ENCODE measurements around the gene CHST8. TPM values are rescaled to one million over a fixed set of nuclear protein-coding genes. Genes with fewer than 3 reads are reported as not detected.
A peak's percentile ranks its signal among the peaks of the same experiment; 100 is the strongest.
"Not testable (repeated sequence)": the region's sequence is repeated elsewhere in the genome, so short reads cannot be mapped to it uniquely, and the experiment has no call there.

Gene CHST8, protein sequence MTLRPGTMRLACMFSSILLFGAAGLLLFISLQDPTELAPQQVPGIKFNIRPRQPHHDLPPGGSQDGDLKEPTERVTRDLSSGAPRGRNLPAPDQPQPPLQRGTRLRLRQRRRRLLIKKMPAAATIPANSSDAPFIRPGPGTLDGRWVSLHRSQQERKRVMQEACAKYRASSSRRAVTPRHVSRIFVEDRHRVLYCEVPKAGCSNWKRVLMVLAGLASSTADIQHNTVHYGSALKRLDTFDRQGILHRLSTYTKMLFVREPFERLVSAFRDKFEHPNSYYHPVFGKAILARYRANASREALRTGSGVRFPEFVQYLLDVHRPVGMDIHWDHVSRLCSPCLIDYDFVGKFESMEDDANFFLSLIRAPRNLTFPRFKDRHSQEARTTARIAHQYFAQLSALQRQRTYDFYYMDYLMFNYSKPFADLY
- under 1 TPM; 0.13 to 0.45 (median 0.29) TPM for polyA plus RNA-seq (ENCODE audit: insufficient read length in 4 of 4)

DNA sequence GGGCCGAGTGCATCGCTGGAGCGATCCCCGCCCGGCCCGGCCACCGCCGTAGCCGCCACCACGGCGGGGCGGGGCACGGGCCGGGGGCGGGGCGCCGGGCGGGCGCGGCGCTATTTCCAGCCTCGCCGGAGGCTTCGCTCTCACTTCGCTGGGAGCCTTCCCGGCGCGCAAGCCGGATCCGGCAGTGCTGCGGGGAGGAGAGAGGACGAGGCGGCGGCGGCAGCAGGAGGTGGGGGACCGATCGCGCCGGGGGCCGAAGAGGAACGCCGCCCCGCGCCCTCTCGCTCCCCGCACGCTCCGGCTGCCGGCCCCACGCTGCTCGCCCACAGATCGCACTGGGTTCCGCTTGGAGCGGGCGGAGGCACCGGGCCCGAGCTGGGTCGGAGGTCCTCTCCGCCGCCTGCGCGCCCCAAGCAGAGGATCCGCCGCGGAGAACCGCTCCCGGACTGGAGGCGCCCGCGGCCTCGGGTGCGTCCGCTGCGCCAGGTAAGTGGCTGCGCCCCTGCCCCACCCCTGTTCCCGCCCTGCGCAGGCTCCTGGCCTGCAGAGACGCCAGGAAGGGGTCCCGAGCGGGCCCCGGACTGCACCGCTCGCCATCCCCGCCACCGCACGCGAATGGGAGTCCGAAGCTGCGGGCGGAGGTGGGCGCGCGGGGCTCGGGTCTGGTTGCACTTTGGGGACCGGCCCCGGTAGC is at the start of gene CHST8:
Gene CHST8, plus strand, starts transcription at position 143 of the 694 bp plus-strand sequence. CDS start 67,309 bp downstream, outside the sequence.
- peak in 1 of 4 donors; percentile 35 for DNase-seq (ENCODE audit: low read depth in 4 of 4, low spot score in 3 of 4)

DNA sequence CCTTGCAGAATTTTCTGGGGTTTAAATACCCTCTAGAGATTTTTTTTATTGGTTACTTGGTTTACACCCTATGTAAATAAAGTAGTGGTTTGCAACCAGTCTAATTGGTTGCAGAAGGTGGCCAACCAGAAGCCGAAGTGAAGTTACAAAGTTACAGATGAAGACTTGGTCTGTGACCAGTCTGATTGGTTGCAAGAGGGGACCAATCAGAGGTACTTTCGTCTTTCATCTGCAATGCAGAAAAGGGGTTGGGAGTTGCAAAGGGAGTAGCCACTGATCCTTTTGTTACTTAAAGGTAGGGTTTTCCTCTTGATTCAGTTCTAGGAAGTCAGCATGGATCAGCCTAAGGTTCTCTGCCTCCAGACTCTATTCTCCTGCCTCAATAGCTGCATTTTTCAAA is 48.8 kb upstream of the CHST8 start:
- no peak for DNase-seq (ENCODE audit: low read depth in 4 of 4, low spot score in 3 of 4)

DNA sequence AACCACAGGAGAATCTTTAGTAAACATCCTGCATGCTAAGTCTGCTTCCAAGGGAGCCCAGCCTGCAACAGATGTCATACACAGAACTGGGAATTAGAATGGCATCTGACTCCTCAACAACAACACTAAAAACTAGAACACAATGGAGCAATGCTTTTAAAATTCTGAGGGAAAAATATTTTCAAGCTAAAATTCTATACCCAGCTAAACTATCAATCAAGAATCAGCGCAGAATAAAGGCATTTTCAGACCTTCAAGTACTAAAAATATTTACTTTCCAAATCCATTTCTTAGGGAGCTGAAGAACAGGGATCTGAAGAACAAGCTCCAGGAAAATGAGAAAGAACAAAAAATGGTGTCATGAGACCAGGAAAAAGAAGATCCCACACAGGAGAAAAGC is 46.9 kb upstream of the CHST8 start:
- DNase-seq (ENCODE audit: low read depth in 4 of 4, low spot score in 3 of 4) = no peak

DNA sequence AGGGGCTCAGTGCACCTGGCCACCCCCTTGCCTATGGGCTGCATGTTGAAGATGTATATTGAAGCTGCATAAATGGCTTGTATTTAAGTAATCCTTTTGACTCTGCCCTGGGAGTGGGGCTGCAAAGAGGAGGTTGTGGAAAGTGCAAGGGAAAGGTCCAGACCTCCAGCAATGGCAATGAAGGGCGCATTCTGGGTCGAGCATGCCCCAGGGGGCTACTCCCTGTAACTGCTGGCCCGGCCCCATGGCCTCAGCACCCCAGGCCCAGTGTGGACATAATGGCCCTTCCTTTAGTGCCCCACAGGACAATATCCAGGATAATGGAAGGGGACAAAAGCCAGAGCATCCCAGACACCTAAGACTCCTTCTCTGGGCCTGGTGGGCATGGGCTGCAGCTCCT is 43.1 kb upstream of the CHST8 start:
- no peak for DNase-seq (ENCODE audit: low read depth in 4 of 4, low spot score in 3 of 4)

DNA sequence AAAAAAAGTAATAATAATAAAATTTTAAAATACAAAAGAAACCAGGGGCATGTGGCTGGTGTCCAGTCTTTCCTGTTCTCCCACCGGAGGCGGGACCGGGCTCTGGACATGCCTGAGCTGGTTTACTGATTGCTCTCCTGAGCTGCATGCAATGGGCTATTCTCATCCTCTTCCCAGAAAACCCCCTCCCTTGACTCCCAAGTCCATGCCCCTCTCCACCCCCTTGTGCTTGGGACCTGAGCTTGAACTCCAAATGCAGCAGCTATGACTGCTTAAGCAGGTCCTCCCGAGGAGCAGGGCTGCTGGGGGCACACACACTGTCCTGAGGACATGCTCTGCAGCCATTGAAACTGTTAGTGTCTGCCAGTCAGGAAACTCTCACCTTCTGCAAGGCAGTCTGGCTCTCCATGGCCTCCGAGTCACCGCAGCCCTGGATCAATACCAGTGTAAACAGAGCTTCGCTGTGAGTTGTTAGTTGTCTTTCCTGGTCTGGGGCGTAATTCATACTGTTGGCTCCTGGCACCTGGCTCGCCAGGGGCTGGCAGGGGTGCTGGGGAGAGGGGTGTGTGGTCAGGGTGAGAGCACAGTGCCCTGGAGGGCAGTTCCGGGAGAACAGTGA is 41.6 kb upstream of the CHST8 start:
- no peak for DNase-seq (ENCODE audit: low read depth in 4 of 4, low spot score in 3 of 4)

DNA sequence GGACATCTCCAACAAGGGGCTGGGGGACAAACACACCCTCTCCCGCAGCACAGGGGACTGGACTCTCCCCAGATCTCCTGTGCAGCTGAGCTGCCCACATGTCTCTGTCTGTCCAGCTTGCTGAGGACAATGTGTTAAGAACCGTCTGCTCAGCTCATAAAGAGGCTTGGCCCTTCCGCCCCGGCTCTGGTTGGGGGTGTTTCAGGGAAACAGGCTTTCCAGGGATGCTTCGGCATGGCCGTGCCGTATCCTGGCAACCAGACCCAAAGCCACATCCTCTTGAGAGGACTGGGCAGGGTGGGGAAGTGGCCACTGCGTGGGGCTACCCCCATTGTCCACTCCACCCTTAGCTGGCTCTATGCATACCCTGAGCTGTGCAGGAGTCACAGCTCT is 41.1 kb upstream of the CHST8 start:
- DNase-seq (ENCODE audit: low read depth in 4 of 4, low spot score in 3 of 4) = no peak

DNA sequence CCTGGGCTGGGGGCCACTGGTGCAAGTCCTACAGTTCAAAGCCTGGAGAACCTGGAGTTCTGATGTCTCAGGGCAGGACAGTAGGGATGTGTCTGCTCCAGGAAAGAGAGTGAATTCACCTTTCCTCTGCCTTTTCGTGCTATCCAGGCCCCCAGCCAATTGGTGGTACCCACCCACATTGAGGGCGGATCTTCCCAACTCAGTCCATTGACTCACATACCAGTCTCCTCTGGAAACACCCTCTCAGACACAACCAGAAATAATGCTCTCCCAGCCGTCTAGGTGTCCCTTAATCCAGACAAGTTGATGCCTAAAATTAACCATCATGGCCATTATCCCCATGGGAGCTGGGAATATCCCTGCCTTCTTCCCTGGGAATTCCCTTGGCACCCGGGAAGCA is 38.8 kb upstream of the CHST8 start:
- no peak for DNase-seq (ENCODE audit: low read depth in 4 of 4, low spot score in 3 of 4)

DNA sequence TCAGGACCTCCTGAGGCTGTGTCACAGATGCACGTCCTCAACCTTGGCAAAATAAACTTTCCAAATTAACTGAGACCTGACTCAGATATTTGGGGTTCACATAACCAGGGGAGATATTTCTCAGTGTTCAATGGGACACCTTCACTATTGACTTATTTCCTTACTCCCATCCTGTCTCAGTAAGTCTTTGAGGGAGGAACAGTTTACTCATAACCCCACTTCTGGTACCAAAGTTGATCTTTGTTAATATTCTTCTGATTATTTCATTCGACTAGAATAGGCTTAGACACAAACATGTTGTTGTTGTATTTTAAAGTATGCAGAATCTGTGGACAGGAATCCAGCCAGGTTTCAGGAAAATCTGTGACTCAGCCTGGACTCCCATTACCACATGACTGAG is 34.6 kb upstream of the CHST8 start:
- no peak for DNase-seq (ENCODE audit: low read depth in 4 of 4, low spot score in 3 of 4)

DNA sequence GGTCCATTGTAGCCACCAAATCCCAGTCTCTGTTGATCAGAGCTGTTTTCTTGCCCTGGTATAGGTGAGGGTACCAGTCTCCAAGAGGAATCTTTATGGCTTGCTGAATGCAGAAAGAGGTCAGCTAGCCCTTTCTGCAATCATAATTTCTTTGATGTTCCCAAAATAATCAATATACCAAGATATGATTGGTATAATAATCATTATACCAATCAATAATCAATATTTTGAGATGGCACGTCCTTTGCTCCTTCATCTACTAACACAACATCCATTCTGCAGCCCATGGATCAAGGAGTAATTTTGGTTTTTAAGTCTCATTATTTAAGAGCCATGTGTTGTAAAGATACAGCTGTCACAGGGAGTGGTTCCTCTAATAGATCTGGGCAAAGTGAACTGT is 31.5 kb upstream of the CHST8 start:
- no peak for DNase-seq (ENCODE audit: low read depth in 4 of 4, low spot score in 3 of 4)

DNA sequence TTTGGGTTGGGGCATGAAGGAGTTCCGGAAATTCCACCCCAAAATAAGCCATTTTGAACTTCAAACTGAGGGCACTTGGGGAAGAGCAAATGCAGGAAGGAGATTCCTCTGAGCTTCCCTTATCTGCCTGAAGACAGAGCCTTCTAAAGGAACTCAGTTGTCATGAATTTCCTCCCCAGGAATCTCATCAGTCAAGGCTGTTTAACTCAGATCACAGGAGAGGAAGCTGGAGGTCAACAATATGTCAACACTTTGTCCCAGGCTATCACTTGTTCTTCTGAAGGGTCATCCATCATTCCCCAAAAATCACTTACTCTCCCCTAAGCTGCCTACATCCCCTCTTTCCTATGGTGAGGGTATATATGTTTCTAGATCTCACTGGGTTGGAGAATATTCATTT is 26.0 kb upstream of the CHST8 start:
- DNase-seq (ENCODE audit: low read depth in 4 of 4, low spot score in 3 of 4) = no peak

DNA sequence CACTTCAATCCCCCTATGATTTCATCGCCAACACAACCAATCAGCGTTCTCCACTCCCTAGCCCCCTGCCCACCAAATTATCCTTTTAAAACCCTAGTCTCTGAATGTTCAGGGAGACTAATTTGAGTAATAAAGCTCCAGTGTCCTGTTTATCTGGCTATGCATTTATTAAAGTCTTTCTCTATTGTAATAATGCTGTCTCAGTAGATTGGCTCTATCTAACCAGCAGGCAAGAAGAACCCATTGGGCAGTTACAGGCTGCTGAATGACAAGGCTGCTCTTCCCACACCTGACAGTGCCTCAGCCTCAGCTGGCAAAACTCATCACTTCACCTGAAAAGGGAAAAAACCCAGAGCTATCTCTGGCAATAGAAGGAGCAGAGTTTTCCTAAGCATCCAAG is 20.2 kb upstream of the CHST8 start:
- DNase-seq (ENCODE audit: low read depth in 4 of 4, low spot score in 3 of 4) = no peak

DNA sequence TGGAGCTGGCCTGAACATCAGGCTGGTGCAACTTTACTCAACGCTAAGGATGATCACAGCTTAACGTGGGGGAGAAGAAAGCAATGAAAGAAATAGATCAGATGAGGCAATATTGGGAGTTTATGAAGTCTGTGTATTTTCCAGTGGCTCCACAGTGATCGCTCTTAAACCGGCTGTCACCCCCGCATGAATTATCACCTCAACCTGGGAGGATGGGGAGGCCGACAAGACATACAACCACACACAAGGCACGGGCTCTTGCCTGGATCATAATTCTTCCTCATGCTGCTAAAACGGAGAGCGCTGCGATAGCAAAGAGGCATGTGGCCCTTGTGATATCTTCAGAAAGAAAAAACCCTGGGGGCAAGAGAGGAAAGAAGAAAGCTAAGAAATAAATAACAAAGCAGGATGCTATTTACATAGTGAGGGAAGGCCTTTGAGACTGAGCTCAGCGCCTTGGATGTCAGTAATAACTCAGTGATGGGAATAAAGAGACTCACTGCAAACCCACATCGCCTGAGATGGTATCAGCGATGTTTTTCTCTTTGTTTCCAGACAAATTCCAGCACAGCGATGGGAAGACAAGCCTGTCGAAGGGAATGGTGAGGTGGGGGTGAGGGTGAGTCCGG is 19.1 kb upstream of the CHST8 start:
- DNase-seq (ENCODE audit: low read depth in 4 of 4, low spot score in 3 of 4) = no peak

DNA sequence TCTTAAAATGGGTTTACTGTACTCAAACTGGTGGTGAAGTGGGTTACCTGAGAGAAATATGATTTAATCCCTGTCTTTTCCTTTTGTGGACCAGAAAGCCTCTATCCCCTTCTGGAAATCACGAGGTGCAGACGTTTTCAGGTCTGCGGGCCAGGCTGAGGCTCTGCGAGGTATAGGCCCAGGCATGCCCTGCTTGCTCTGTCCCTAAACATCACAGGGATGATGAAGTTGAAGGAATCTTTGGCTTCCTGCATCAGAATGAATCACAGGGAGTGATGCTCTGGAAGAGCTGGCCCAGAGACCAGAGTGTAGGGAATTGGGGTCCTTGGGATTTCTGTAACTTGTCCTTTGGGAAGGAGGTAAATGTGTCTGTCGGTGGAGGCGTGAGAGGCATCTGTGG is 18.4 kb upstream of the CHST8 start:
- no peak for DNase-seq (ENCODE audit: low read depth in 4 of 4, low spot score in 3 of 4)

DNA sequence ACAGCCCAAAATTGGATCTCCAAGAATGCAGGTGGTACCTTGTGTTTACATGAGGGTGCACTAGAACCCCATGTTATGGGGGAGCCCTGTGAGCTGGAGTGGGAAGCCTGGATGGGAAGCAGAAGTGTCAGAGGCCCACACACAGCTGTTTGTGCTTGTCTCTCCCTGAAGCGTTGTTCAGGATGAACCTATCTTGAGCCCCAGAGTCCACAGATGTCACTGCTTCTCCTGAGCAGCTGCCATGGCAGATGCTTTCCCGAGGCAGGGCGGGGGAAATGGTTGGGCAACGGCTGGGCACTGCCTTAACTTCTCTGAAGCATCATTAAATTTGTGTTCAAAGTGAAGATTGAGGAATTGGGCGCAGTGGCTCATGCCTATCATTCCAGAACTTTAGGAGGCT is 17.1 kb upstream of the CHST8 start:
- no peak for DNase-seq (ENCODE audit: low read depth in 4 of 4, low spot score in 3 of 4)

DNA sequence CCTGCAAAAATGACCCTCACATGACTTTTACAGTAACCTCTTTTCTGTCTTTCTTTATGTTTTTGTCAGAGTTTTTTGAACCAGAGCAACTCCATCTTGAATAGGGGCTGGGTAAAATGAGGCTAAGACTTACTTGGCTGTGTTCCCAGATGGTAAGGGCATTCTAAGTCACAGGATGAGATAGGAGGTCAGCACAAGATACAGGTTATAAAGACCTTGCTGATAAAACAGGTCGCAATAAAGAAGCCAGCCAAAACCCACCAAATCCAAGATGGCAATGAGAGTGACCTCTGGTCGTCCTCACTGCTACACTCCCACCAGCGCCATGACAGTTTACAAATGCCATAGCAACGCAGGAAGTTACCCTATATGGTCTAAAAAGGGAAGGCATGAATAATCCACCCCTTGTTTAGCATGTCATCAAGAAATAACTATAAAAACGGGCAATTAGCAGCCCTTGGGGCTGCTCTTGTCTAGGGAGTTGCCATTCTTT is 15.9 kb upstream of the CHST8 start:
- DNase-seq (ENCODE audit: low read depth in 4 of 4, low spot score in 3 of 4) = not testable (repeated sequence)

DNA sequence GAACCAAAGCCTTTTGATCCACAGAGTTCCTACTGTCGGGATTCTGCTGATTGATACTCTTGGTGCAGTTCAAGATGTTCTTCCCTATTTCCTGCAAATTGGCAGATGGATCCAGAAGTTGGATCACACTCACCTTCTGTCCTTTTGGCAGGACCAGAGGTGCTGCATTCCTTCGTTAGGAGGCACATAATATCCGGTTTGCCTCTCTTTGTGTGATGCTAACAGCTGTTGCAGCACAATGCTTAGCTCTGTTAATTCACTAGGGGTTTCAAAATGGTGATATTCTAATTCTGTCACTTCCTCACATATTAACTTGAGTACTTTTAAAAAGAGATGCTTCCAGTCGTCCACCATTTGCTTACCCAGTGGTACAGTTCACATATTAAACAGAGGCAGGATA is 15.2 kb upstream of the CHST8 start:
- no peak for DNase-seq (ENCODE audit: low read depth in 4 of 4, low spot score in 3 of 4)

DNA sequence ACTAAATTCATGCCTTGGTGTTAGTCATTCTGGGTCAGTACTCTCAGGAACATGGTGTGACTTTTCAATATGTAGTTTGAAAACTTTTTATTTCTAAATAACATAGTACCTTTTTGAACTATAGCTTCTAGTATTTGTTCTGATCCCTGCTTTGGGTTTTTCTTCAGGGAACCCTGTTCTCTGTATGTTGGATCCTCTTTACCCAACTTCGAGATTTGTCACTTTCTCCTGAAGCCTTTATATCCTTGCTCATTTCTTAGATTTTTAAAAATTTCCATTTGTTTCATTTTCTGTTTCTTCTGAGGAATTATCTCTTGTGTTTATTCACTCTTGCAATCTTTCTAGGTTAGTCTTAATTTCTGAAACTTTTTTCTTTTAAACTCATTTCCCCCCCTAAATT is 12.4 kb upstream of the CHST8 start:
- no peak for DNase-seq (ENCODE audit: low read depth in 4 of 4, low spot score in 3 of 4)

DNA sequence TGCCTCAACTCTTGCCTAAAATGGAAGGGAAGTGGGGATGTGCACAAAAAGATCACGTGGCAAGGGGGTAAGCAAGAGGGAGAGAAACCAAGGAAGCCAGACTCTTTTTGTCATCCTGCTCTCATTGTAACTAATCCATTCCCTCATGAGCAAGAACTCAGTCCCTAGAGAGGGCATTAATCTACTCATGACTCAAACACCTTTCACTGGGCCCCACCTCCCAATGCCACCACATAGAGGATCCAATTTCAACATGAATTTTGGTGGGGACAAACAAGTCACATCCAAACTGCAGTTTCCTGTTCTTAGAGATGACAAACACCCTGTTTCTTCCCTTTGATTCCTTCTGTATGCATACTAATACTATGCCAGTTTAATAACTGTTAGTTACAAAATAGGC is 11.2 kb upstream of the CHST8 start:
- DNase-seq (ENCODE audit: low read depth in 4 of 4, low spot score in 3 of 4) = no peak

DNA sequence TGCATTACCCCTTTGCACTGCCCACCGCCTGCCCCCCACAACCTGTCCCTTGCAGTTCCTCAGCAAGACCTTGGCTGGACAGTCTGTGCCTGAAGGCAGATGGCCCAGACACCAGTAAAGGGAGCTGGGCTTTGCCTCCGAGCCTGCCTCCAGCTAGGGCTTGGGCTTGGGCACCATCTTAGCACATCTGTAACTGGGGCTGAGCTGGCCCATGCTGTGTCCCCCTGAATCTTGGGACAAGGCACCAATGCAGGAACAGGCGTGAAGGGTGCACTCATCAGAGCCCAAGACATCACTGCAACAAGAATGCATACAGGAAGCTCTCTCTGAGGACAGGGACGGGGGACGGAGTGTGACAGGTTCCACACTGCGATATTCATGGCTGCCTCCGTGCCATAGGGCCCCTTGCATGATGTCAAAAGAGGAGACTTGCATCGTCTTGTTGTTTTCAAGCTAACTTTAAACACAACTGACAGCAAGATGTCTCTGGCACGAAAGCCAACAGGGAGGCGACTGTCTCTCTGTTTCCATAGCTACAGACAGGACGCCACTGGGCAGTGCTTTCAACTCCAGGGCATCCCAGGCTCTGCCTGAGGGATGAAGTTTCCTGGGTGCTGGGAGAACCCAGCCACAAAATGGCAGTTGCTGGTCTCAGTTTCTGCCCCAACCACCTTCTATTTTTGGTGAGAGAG is 8.7 kb upstream of the CHST8 start:
- no peak for DNase-seq (ENCODE audit: low read depth in 4 of 4, low spot score in 3 of 4)

DNA sequence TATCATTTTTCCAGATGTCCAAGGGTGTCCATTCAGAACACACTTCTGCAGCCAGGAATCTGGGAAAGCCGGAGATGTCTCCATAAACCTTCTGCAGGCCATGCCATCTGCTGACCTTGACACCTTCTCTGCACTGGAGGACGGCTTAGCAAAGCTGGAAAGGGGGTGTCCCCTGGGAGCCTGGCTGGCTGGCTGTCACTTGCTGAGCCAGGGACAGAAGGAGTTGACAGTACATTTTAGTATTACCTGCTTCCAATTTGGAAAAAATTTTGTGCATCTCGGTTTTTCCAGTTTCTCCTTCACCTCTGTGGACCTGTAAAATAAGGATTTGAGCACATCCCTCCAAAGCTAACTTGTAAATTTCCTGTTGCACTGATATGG is 8.1 kb upstream of the CHST8 start:
- no peak for DNase-seq (ENCODE audit: low read depth in 4 of 4, low spot score in 3 of 4)

DNA sequence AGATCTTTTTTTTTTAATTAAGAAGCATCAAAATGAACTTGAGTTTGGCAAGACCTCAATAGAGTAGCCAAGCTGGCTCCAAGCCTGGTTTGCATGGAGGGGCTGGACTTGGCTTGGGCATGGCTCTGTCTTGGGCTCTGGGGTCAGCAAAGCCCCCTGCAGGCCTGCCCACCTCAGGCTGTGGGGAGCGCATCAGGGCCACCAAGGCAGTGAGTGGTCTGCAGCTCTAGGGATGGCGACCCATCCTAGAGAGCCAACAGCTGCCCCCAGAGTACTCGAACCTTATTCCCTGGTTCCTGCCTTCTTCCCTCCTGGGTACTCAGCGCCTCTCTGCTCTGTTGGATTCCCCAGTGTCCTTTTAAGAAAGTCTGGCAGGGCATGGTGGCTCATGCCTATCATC is 5.4 kb upstream of the CHST8 start:
- DNase-seq (ENCODE audit: low read depth in 4 of 4, low spot score in 3 of 4) = no peak

All from right renal pelvis (tissue), 4 donors.